Germinal center (tissue), 1 donor: ENCODE results near the gene FILIP1.
"Not testable (repeated sequence)": the region's sequence is repeated elsewhere in the genome, so short reads cannot be mapped to it uniquely, and the experiment has no call there.

Source experiments
- DNase-seq: peaks from one replicate; pipeline ENCODE4 v3.0.0; 2012; ENCODE audit warnings: mixed read lengths, low spot score

Gene FILIP1

GRCh38 chr6:75458895-75459294, 34.7 kb downstream of the FILIP1 start:
- DNase-seq = no peak

- DNase-seq = no peak
These were observed 42.7 kb downstream of the FILIP1 start for GRCh38 chr6:75450903-75451302.

- no peak for DNase-seq
These were observed 43.9 kb downstream of the FILIP1 start for GRCh38 chr6:75449630-75450206.

- no peak for DNase-seq
These were observed 47.2 kb downstream of the FILIP1 start for GRCh38 chr6:75446241-75446880.

GRCh38 chr6:75445738-75446137, 47.9 kb downstream of the FILIP1 start:
- DNase-seq = no peak

GRCh38 chr6:75444899-75445298, 48.7 kb downstream of the FILIP1 start:
- DNase-seq = no peak

GRCh38 chr6:75441883-75442282, 51.7 kb downstream of the FILIP1 start:
- DNase-seq = not testable (repeated sequence)

GRCh38 chr6:75441479-75441878, 52.1 kb downstream of the FILIP1 start:
- not testable (repeated sequence) for DNase-seq

GRCh38 chr6:75438442-75439116, 55.0 kb downstream of the FILIP1 start:
- no peak for DNase-seq

- DNase-seq = no peak
These were observed 55.6 kb downstream of the FILIP1 start for GRCh38 chr6:75438013-75438431.

GRCh38 chr6:75437421-75437891, 56.1 kb downstream of the FILIP1 start:
- no peak for DNase-seq

GRCh38 chr6:75436869-75437268, 56.7 kb downstream of the FILIP1 start:
- DNase-seq = no peak

GRCh38 chr6:75432809-75433208, 60.8 kb downstream of the FILIP1 start:
- DNase-seq = not testable (repeated sequence)

- no peak for DNase-seq
These were observed 62.2 kb downstream of the FILIP1 start for GRCh38 chr6:75431379-75431778.

- no peak for DNase-seq
These were observed 62.8 kb downstream of the FILIP1 start for GRCh38 chr6:75430631-75431325.

- DNase-seq = no peak
These were observed 64.4 kb downstream of the FILIP1 start for GRCh38 chr6:75429061-75429703.

GRCh38 chr6:75428204-75428603, 65.4 kb downstream of the FILIP1 start:
- DNase-seq = no peak

- no peak for DNase-seq
These were observed 66.3 kb downstream of the FILIP1 start for GRCh38 chr6:75427329-75427728.

- DNase-seq = no peak
These were observed 68.7 kb downstream of the FILIP1 start for GRCh38 chr6:75424618-75425548.

GRCh38 chr6:75423386-75423785, 70.2 kb downstream of the FILIP1 start:
- DNase-seq = no peak

GRCh38 chr6:75422024-75422639, 71.5 kb downstream of the FILIP1 start:
- no peak for DNase-seq
